NCI-H2171 treated with DMSO at 0.1 percent for 48 hours (cell line): Measurements from ENCODE around the gene TPSAB1.

ENCODE experiments used
- DNase-seq: peaks from one replicate; lab custom pipeline; 2025; lab: John Stamatoyannopoulos, UW

TPSAB1 gene

DNA sequence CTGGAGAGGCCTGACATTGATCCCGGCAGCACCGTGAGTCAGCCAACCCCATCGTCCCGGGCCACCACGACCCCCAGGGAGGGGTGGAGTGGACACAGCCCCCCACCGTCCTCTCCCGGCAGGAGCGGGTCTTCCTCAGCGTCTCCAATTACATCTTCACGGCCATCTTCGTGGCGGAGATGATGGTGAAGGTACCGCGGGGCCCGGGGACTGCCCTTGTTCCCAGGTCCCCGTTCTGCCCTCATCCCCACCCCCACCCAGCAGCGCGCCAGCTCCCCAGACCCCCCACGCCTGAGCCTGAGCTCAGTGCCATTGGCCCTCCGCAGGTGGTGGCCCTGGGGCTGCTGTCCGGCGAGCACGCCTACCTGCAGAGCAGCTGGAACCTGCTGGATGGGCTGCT lies 30.0 kb upstream of the TPSAB1 start:
- no peak for DNase-seq

DNA sequence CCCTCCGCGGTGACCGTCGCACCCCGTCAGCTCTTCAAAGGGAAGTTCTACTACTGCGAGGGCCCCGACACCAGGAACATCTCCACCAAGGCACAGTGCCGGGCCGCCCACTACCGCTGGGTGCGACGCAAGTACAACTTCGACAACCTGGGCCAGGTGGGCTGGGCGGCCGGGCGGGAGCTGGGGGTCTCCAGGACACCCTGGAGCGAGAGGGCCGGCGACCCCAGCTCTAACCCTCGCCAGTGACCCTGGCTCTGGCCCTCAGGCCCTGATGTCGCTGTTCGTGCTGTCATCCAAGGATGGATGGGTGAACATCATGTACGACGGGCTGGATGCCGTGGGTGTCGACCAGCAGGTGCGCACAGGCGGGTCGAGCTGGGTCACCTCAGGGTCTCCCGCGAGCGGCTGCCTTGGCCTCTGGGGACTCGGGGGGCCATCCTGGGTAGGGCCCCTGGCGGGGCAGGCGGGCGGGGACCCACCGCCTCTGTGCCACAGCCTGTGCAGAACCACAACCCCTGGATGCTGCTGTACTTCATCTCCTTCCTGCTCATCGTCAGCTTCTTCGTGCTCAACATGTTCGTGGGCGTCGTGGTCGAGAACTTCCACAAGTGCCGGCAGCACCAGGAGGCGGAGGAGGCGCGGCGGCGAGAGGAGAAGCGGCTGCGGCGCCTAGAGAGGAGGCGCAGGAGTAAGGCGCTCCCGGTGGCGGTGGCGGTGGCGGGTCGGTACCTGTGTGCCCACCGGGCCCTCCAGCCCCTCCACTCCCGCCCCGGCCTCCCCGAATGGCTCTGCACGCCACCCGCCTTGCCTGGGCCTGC lies 28.8 kb upstream of the TPSAB1 start:
- no peak for DNase-seq

DNA sequence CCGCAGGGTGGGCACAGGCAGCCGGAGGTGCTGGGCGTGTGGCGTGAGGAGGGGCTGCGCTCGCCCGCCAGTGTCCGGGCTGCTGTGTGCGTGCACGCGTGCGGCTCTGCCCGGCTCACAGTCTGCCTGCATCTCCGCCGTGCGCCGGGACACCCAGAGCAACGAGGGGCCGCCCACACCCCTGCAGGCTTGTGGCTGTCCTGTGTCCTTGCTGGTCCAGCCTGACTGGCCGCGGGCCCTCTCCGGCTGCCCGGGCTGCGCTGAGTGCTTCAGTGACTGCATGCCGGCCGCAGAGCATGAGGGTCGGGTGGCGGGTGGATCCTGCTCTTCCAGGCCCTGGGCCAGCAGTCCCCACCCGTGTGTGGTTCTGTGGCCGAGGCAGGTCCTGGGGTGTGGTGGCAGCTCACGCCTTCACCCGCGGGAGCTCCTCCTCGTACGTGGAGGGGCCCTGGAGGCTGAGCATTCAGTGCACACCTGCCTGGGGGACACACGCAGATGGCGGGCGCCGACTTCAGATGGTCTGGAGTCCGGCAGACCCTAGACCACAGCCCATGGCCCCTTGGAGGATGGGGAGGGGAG lies 27.8 kb upstream of the TPSAB1 start:
- no peak for DNase-seq

DNA sequence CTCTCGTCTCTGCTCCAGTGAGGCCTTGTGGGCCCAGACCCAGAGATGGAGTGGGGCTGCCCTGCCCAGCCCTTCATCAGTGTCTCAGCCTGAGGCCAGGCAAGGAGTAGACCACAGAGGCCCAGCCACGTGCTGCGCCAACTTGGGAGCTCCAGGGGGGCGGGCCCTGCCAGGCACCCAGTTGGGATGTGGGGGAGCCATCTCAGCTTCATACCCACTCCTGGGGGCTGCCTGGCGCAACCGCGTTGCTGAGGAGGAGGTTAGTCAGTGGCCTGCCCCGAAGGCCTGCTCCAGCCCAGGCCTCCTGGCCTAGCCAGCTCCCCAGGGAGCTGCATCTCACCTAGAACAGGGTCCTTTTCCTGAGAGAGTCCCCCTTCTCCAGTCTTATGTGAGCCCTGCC lies 27.3 kb upstream of the TPSAB1 start:
- no peak for DNase-seq

DNA sequence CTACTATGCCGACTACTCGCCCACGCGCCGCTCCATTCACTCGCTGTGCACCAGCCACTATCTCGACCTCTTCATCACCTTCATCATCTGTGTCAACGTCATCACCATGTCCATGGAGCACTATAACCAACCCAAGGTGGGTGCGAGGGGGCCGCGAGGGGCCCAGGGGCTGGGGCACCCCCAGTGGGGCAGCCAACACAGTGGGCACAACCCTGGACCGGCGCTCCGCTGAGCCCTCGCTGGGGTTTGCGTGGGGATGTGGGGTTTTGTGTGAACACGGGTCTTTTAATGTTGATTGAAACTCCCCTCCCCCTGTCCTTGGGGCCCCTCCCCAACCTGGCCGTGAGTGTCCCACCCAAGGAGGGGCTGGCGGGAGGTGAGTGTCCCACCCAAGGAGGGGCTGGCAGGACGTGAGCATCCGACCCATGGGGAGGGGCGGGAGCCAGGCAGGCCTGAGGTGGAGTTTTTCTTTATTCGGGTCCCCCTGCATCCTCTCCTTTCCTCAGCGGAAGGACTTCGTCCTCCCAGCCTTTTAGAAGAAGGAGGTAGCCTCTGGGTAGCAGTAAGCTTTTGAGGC lies 26.6 kb upstream of the TPSAB1 start:
- no peak for DNase-seq

DNA sequence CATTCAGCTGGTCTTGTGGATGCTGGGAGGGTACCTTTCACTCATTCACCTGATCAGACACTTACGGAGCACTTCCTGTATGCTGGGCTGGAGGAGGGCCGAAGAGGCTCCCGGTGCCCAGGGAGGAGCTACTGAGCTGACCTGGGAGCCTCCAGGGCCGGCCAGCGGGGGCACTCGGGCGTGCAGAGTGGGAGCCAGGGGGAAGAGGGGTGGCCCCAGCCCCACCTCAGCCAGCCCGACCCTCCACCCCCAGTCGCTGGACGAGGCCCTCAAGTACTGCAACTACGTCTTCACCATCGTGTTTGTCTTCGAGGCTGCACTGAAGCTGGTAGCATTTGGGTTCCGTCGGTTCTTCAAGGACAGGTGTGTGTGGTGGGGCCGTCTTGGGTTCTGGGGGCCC lies 25.8 kb upstream of the TPSAB1 start:
- DNase-seq = no peak

DNA sequence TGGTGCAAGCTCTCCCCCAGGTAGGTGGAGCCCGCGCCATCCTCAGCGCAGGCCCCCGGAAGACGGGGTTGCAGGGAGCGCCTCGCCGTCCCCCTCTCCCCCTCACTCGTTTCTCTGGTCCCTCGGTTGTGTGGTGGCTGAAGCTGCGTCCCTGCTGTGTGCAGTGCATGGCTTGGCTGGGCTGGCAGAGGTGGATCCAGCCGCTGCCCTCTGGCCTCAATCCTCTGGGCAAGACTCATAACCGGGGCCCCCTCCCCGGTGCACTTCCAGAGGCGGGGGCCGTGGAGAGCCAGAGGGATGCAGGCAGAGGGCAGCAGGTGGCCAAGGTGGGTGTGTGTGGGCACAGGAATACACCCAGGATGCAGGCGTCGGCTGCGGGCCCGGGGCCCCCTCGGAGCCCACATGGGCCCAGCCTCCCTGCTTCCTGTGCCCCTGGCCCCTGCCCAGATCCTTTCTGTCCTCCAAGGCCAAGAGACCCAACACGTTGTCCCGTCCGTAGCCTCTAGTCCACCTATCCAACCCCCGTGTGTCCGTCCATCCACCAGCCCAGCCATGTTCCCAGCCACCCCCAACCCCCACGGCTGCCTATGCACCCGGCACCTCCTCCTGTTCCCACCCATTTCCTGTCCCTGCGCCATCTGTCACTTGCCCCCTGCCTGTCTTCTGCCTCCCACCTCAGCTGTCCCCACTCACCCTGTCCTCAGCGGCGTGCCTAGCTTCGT lies 24.8 kb upstream of the TPSAB1 start:
- DNase-seq = no peak

DNA sequence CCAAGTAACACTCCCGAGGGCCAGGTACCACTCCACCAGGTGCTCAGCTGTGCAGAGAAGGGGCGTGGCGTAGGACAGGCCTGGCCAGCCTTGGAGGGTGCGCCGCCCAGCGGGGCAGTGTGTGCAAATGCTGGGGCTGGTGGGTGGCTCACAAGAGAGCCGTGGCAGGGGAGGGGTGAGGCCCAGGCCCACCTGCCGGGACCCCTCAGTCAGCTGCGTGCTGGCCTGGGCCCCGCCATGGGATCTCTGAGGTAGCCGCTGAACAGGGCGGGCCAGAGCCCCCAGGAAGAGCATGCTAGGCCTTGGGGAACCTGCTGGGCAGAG lies 24.2 kb upstream of the TPSAB1 start:
- no peak for DNase-seq

DNA sequence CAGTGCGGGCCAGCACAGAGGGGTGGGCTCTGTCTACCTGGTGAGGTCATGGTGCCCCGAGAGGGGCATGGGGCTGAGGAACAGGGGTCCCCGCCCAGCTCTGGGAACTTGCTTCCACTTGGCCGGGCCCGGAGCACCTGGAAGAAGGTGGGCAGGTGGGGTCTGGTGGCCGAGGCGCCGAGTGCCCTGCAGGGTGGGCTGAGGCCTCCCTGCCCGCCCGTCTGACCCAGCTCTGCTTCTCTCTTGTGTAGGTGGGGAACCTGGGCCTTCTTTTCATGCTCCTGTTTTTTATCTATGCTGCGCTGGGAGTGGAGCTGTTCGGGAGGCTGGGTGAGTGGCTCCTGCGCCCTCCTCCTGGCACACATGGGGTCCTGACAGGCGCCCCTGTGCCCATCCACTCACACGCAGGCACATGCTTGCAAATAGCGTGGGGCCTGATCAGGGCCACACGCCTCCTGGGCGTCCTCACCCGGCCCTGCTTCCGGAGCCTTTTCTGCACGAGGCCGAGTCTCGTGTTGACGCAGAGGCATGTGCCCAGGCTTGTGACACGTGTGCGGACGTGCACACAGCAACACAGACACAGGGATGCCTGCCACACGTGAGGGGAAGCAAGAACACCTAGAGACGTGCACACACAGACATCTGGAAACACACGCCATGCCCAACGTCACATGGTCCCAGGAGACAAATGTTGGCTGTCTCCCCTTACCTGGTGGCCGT lies 23.7 kb upstream of the TPSAB1 start:
- no peak for DNase-seq

DNA sequence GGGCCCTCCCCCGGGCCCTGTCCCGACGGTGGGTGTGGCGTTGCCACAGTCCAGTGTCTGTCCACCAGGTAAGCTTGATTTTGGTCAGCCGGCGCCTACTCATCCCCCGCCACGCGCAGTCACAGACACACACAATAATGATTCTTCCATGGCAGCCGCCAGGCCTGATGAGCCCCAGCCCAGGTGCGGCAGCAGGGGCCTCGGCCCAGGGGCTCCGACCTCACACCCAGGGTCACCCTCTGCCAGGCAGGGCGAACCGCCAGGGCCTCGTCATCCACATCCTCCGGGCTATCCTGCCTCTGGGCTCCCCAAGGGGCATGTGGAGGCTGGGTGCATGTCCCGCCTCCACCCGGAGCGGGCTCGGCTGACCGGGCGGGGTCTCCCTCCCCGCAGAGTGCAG lies 23.0 kb upstream of the TPSAB1 start:
- no peak for DNase-seq

DNA sequence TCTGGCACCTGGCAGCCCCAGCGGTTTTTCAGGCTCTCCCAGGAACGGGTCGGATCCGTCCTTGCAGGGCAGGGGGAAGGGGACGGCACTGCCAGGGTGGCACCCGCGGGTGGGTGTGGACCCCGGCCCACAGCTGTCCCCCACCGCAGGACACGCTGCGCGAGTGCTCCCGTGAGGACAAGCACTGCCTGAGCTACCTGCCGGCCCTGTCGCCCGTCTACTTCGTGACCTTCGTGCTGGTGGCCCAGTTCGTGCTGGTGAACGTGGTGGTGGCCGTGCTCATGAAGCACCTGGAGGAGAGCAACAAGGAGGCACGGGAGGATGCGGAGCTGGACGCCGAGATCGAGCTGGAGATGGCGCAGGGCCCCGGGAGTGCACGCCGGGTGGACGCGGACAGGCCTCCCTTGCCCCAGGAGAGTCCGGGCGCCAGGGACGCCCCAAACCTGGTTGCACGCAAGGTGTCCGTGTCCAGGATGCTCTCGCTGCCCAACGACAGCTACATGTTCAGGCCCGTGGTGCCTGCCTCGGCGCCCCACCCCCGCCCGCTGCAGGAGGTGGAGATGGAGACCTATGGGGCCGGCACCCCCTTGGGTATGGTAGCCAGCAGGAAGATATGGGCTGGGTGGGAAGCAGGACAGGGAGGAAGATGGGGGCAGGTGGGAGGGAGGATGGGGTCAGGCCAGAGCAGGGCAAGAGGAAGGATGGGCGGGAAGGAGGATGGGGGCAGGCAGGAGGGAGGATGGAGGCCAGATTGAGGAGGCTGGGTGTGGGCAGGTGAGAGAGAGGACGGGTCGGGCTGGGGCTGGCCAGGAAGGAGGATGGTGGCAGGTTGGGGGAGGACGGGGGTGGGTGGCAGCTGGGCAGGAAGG lies 22.2 kb upstream of the TPSAB1 start:
- DNase-seq = no peak

DNA sequence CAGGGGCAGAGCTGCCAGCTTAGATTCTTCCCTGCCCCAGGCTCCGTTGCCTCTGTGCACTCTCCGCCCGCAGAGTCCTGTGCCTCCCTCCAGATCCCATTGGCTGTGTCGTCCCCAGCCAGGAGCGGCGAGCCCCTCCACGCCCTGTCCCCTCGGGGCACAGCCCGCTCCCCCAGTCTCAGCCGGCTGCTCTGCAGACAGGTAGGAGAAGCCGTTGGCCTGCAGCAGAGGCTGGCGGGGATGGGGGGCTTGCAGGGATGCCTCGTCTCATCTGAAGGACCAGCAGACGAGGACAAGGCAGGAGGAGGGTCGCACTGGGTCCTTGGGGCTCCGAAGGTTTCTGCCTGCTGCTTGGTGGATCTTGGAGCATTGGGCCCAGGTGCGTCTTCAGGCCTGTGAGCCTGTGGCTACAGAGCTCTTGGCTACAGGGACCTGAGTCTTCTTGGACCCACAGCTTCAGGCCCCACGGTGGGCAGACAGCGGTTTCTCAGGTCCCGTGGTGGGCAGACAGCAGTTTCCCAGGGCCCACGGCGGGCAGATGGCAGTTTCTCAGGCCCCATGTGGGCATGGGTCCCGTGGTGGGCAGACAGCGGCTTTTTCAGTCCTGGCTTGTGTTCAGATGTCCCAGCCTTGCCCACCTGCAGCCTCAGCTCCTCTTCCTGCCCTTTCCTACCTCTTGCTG lies 21.4 kb upstream of the TPSAB1 start:
- no peak for DNase-seq

DNA sequence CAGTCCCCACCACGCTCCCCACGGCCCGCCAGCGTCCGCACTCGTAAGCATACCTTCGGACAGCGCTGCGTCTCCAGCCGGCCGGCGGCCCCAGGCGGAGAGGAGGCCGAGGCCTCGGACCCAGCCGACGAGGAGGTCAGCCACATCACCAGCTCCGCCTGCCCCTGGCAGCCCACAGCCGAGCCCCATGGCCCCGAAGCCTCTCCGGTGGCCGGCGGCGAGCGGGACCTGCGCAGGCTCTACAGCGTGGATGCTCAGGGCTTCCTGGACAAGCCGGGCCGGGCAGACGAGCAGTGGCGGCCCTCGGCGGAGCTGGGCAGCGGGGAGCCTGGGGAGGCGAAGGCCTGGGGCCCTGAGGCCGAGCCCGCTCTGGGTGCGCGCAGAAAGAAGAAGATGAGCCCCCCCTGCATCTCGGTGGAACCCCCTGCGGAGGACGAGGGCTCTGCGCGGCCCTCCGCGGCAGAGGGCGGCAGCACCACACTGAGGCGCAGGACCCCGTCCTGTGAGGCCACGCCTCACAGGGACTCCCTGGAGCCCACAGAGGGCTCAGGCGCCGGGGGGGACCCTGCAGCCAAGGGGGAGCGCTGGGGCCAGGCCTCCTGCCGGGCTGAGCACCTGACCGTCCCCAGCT lies 20.3 kb upstream of the TPSAB1 start:
- DNase-seq = no peak

DNA sequence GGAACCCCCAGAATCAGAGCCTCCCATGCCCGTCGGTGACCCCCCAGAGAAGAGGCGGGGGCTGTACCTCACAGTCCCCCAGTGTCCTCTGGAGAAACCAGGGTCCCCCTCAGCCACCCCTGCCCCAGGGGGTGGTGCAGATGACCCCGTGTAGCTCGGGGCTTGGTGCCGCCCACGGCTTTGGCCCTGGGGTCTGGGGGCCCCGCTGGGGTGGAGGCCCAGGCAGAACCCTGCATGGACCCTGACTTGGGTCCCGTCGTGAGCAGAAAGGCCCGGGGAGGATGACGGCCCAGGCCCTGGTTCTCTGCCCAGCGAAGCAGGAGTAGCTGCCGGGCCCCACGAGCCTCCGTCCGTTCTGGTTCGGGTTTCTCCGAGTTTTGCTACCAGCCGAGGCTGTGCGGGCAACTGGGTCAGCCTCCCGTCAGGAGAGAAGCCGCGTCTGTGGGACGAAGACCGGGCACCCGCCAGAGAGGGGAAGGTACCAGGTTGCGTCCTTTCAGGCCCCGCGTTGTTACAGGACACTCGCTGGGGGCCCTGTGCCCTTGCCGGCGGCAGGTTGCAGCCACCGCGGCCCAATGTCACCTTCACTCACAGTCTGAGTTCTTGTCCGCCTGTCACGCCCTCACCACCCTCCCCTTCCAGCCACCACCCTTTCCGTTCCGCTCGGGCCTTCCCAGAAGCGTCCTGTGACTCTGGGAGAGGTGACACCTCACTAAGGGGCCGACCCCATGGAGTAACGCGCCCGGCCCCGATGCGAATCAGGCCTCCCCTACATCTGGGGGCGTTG lies 19.5 kb upstream of the TPSAB1 start:
- no peak for DNase-seq

DNA sequence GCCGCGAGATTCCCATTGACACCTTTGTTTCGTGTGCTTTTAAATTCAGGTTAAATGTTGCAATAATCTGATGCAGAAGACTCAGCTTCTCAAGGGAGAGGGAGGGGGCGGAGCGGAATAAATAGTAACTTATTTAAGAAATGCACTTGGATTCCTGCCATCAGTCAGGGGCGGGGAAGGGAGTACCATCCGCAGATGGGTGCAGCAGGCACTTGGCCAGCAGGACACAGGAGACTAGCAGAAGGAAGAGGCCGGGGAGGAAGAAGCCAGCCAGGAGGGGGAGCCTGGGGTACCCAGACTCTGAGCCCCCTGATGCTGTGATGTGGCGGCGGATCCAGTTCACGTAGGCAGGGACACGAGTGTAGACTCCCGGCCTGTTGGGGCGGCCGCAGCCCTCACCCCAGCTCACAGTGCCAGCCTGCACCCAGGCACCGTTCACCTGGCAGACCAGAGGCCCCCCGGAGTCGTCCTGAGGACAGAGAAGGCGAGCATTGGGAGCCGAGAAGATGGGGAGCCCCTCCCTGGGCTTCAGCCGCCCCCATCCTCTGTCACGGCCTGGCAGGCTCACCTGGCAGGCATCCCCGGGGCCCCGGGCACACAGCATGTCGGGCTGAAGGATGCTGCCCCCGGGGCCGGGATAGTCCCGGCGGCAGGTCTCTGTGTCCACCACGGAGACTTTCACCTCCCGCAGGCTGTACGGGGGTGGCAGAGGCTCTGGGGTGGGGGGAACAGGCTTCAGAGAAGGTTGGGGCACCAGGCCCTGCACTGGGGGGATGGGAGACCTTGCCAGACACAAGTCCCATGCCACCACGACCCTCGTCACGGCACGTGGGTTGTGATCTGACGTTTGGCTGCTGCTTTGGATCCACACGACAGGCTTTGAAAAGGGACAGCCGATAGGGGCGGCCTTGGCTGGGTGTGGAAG lies 18.6 kb upstream of the TPSAB1 start:
- DNase-seq = no peak

DNA sequence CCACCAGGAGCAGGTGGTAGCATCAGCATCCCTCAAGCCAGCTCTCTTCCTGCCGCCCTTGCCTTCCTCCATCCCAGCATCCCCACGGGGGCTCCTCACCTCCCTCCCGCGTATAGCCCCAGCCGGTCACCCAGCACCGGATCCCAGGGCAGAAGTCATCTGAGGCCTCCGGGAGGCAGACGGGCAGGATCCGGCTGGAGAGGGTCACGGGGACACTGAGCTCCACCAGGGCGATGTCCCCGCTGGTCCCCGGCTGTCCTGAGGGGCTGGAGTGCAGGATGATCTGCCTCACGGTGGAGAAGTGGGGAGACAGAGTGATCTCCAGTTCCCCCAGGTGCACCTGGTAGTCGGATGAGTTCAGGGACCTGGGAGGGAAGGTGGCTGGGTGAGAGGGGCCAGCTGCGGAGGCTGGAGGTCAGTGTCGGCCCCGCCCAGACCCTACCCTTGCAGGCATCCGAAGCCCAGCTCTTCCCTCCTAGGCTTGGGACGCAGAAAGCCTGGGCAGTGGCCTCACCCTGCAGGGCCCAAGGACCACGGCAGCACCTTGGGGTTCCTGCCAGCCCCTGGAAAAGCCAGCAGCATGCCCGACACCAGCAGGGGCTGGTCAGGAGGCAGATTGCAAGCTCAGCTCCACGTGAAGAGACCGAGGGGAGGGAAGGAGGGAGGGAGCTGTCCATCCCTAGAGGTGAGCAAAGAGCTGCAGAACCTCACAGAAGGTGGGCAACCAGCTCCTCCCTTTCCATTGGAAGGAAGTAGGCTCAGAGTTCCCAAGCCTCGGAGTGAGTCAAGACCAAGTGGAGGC lies 17.8 kb upstream of the TPSAB1 start:
- no peak for DNase-seq

DNA sequence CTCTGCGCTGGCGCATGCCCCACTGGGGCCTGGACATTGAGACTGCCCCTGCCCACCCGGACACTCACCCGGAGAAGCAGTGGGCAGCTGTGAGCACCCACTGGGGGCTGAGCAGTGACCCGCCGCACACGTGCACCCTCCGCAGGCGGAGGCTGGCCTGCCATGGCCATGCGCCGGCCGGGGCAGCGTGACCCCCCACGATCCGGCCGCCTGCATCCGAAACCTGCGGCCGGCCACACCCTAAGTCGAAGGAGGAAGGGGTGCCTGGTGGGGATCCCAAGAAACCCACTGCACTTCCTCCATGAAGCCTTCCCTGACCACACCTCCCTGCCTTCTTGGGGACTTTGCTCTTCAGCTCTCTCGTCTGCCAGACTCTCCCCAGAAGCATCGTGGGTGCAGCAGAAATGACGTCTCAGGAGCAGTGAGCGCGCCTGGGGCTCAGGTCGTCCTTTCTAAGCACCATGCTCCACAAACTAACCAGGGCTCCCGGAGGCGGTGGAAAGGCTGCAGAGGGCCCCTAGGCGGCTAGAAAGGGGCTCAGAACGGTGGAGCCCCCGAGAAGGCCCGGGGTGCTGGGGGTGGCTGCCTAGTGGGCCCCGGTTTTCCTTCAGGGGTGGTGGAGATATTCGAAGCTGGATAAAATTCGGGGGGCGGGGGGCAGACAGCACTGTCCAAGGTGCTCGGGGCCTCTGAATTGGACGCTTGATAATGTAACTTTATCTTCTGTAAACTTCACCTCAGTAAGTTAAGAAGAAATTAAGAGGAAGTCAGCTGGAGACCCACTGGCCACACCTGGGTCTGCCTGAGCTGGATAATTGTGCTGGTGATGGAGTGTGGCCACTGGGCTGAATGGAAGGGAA lies 16.9 kb upstream of the TPSAB1 start:
- DNase-seq = no peak
